Upper lobe of left lung (tissue), 6 donors: Measurements from ENCODE around the gene SH2D3C. TPM values are rescaled to one million over a fixed set of nuclear protein-coding genes. Genes with fewer than 3 reads are reported as not detected.

Experiments used
- ATAC-seq, 2 donors: fragments of 200-7000 bp; cut with Tn5 transposase; one replicate each; pipeline ENCODE4 v1.9.1; 2022; ENCODE audit warnings: mild to moderate bottlenecking in 2 of 2, moderate library complexity in 2 of 2; ENCODE audit not compliant: low FRiP score in 2 of 2
- DNase-seq, 2 donors: peaks; one replicate each; pipeline ENCODE4 v3.0.0-alpha.2; 2019 to 2020
- H3K27ac ChIP-seq, 4 donors: fragments of 200-600 bp; sonication (generic); one replicate each; pipeline ENCODE4 v1.5.1; 2016 to 2019
- H3K27me3 ChIP-seq, 4 donors: fragments of 200-600 bp; sonication (generic); one replicate each; pipeline ENCODE4 v1.5.1; 2017 to 2019
- H3K36me3 ChIP-seq, 4 donors: fragments of 200-600 bp; sonication (generic); one replicate each; pipeline ENCODE4 v1.5.1; 2016 to 2019
- H3K4me1 ChIP-seq, 4 donors: fragments of 200-600 bp; sonication (generic); one replicate each; pipeline ENCODE4 v1.5.1; 2018 to 2019
- H3K4me3 ChIP-seq, 4 donors: fragments of 200-600 bp; sonication (generic); one replicate each; pipeline ENCODE4 v1.5.1; 2017 to 2019; ENCODE audit warnings: mild to moderate bottlenecking in 2 of 4, moderate library complexity in 1 of 4
- H3K9me3 ChIP-seq, 4 donors: fragments of 200-600 bp; sonication (generic); one replicate each; pipeline ENCODE4 v1.5.1; 2018 to 2019
- EP300 ChIP-seq, 4 donors: sonication (generic); formaldehyde crosslinking; IDR thresholded peaks; one replicate each; pipeline ENCODE4 v1.5.1; 2017; ENCODE audit warnings: antibody characterized with exemption in 4 of 4, control low read depth in 2 of 4
- POLR2A ChIP-seq, 4 donors: fragments of 450-650 bp; IDR thresholded peaks; one replicate each; pipeline ENCODE4 v1.5.1; 2016 to 2017; ENCODE audit warnings: antibody characterized with exemption in 4 of 4, mild to moderate bottlenecking in 2 of 4
- POLR2AphosphoS5 ChIP-seq, 2 donors: sonication (generic); formaldehyde crosslinking; IDR thresholded peaks; one replicate each; pipeline ENCODE4 v1.5.1; 2017; ENCODE audit warnings: antibody characterized with exemption in 2 of 2
- WGBS, 2 donors: methylation state at CpG; one replicate each; pipeline ENCODE4 v1.1.5; 2017 to 2018; 5-methylcytosine and 5-hydroxymethylcytosine counted together
- total RNA-seq, 6 donors: library from RNA; depleted of rRNA in 4 of 6; stranded (reverse); fragments of >200 nt in 4 of 6; gene quantifications; one replicate each; pipeline versions ENCODE4 v1.1.0 to v1.2.1, GENCODE V29; 2016 to 2021
- TF ChIP-seq, protein P1 (sequence below), 6 experiments: fragments of 450-650 bp in 4 of 6; fragments of 200-600 bp in 2 of 6; sonication (generic) in 2 of 6; IDR thresholded peaks; one replicate each; pipeline ENCODE4 v1.5.1; 2016 to 2019; ENCODE audit warnings: antibody characterized with exemption in 6 of 6
- donor health status: DM: no; HTN: no; CAD: no; lungs with moderate emphysema.
- donor health status: DM: no; HTN: yes; CAD: no; lungs with severe emphysema.

The SH2D3C gene
- total RNA-seq, 6 donors from 2014 or later = 17.5 to 90.4 (median 37.5) TPM

DNA sequence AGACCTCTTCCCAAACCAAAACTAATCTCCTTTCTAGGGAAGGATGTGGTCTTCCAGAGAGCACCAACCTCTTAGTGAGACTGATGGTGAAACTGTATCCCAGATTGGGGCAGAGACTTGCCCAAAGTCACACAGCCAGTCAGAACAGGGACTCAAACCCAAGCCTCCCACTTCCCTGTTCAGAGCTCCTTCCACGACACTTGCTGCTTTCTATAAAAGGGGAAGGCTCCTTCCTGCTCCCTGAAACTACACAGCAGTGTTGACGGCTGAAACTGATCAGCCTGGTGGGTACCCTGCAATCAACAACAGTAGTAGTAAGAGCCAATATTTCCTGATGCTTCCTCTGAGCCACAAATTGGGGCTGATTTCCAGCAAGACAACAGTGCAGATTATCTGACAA is 44.9 kb downstream of the SH2D3C start:
- 75 to 89% methylated on average over 2 of the region's 2 CpGs for WGBS, 2 donors
- Histone ChIP-seq H3K9me3 (no peaks in the 10 kb centered on the region), H3K27me3 (no peaks in the 10 kb centered on the region), H3K36me3 (peaks cover 0 to 32% (median 29%) of the 10 kb centered on the region in 4 donors), H3K4me3 (no peak overlapping the region), H3K4me1 (peaks cover 7 to 18% (median 11%) of the 10 kb centered on the region in 4 donors), H3K27ac (peak overlapping the region in 3 of 4 donors; percentile 89 to 95 (median 95))
- DNase-seq (no peak), ATAC-seq (no peak)
- TF ChIP-seq POLR2AphosphoS5 (IDR thresholded peaks at IDR 0.05) (no peak), POLR2A (IDR thresholded peaks at IDR 0.05) (no peak)

DNA sequence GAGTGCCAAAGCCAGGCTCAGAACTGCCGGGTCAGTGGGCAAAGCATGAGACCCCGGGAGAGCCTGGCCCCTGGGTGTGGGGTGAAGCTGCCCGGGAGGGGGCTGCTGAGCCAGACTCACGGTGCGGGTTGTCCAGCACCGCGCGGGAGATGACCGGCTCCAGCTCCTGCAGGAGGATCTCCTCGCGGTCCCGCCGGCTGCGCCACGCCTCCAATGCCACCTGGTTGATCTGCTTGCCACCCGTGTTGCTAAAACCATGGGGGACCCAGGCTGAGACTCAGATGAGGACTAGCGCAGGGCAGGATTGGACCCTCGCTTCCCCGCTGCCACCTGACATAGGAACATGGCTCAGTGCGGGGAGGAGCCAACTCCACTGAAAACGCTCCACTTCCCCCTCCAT is 46.0 kb downstream of the SH2D3C start:
- DNase-seq (peak in 1 of 2 donors; percentile 82), ATAC-seq (no peak)
- 87 to 100% methylated on average over 5 to 21 of the region's 21 CpGs for whole genome bisulfite sequencing, 2 donors
- no peaks in the 10 kb centered on the region for H3K9me3 ChIP-seq
- H3K27ac ChIP-seq = no peak overlapping the region
- H3K27me3 ChIP-seq = no peaks in the 10 kb centered on the region
- TF ChIP-seq POLR2A (IDR thresholded peaks at IDR 0.05) (no peak), POLR2AphosphoS5 (IDR thresholded peaks at IDR 0.05) (no peak), EP300 (IDR thresholded peaks at IDR 0.05) (no peak)
- TF ChIP-seq, protein P1, sequence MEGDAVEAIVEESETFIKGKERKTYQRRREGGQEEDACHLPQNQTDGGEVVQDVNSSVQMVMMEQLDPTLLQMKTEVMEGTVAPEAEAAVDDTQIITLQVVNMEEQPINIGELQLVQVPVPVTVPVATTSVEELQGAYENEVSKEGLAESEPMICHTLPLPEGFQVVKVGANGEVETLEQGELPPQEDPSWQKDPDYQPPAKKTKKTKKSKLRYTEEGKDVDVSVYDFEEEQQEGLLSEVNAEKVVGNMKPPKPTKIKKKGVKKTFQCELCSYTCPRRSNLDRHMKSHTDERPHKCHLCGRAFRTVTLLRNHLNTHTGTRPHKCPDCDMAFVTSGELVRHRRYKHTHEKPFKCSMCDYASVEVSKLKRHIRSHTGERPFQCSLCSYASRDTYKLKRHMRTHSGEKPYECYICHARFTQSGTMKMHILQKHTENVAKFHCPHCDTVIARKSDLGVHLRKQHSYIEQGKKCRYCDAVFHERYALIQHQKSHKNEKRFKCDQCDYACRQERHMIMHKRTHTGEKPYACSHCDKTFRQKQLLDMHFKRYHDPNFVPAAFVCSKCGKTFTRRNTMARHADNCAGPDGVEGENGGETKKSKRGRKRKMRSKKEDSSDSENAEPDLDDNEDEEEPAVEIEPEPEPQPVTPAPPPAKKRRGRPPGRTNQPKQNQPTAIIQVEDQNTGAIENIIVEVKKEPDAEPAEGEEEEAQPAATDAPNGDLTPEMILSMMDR (IDR thresholded peaks at IDR 0.05) = no peak
- H3K36me3 ChIP-seq = peaks cover 0 to 22% (median 21%) of the 10 kb centered on the region in 4 donors
- H3K4me1 ChIP-seq = peaks cover 7 to 18% (median 11%) of the 10 kb centered on the region in 4 donors
- H3K4me3 ChIP-seq = no peak overlapping the region

DNA sequence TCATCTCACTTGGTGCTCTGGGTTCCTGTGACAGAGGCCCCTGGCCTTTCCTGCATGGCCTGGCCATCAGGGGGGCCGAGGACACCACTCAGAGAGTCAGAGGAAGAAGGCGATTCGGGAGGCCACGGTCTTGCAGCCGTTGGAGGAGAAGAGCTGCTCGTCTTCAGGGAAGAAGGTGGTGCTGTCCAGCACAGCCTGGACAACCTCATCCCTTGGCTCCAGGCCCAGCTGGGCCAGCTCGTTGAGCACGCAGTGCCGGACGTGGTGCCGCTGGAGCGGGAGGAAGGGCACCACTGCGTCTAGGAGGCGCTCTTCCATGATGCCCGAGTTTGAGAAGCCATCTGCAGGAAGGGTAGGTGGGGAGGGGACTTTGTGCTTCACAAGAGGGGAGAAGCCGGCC is 46.5 kb downstream of the SH2D3C start:
- 83 to 86% methylated on average over 15 to 16 of the region's 16 CpGs for WGBS, 2 donors
- H3K4me3 ChIP-seq = no peak overlapping the region
- DNase-seq (no peak), ATAC-seq (no peak)
- H3K36me3 ChIP-seq = peaks cover 0 to 22% (median 21%) of the 10 kb centered on the region in 4 donors
- no peaks in the 10 kb centered on the region for H3K9me3 ChIP-seq
- H3K27me3 ChIP-seq = no peaks in the 10 kb centered on the region
- H3K4me1 ChIP-seq = peaks cover 7 to 18% (median 11%) of the 10 kb centered on the region in 4 donors
- TF ChIP-seq POLR2A (IDR thresholded peaks at IDR 0.05) (no peak), POLR2AphosphoS5 (IDR thresholded peaks at IDR 0.05) (no peak), EP300 (IDR thresholded peaks at IDR 0.05) (no peak)
- TF ChIP-seq, protein P1 (IDR thresholded peaks at IDR 0.05) = no peak
- H3K27ac ChIP-seq = no peak overlapping the region

DNA sequence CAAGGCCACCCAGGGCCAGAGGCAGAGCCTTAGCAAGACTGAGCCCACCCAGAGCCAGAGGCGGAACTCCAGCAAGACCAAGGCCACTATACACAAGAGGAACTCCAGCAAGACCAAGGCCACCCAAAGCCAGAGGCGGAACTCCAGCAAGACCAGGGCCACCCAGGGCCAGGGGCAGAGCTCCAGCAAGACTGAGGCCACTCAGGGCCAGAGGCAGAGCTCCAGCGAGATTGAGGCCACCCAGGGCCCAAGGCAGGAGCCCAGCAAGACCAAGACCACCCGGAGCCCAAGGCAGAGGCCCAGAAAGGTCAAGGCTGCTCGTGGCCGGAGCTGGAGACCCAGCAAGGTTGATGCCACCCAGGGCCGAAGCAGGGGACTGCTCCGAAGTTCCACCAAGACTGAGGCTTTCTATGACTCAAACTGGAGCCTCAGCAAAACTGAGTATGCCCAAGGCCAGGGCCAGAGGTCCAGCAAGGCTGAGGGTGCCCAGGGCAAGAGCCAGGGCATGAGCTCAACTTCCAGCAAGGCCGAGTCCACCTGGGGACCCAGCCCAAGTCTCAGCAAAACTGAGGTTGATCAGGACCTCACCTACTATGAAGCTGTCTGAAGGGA is 47.6 kb downstream of the SH2D3C start:
- Histone ChIP-seq H3K4me3 (no peak overlapping the region), H3K27ac (no peak overlapping the region), H3K36me3 (peaks cover 0 to 22% (median 21%) of the 10 kb centered on the region in 4 donors), H3K27me3 (no peaks in the 10 kb centered on the region), H3K9me3 (no peaks in the 10 kb centered on the region), H3K4me1 (peaks cover 7 to 18% (median 11%) of the 10 kb centered on the region in 4 donors)
- ATAC-seq (no peak), DNase-seq (no peak)
- 92 to 93% methylated on average over 5 to 9 of the region's 9 CpGs for WGBS, 2 donors
- TF ChIP-seq, protein P1 (IDR thresholded peaks at IDR 0.05) = no peak
- no peak for TF ChIP-seq POLR2A (IDR thresholded peaks at IDR 0.05)
- no peak for TF ChIP-seq POLR2AphosphoS5 (IDR thresholded peaks at IDR 0.05)
- TF ChIP-seq EP300 (IDR thresholded peaks at IDR 0.05) = no peak

DNA sequence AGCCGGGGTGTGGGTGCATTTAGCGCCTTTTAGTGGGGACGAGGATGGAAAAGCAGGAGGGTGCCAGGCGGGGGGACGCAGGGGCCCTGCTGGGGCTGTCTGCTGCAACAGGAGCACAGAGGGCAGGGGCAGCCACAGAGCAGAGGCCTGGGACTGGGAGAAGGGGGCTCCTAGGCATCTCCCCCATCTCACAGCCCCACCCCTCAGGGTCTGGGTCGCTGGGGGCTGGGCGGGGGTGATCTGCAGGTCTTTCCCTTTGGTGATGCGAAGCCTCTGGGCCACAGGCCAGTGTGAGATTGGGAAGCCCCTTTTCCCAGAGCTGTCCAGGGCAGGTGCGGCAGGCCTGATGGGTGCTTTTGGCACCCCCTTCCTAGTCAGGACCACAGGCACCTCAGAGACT is 48.2 kb downstream of the SH2D3C start:
- ATAC-seq = no peak
- no peak for DNase-seq
- WGBS, 2 donors = 90 to 94% methylated on average over 5 to 9 of the region's 9 CpGs
- H3K4me3 ChIP-seq = no peak overlapping the region
- H3K27ac ChIP-seq = no peak overlapping the region
- TF ChIP-seq, protein P1 (IDR thresholded peaks at IDR 0.05) = no peak
- TF ChIP-seq POLR2AphosphoS5 (IDR thresholded peaks at IDR 0.05) (no peak), EP300 (IDR thresholded peaks at IDR 0.05) (no peak), POLR2A (IDR thresholded peaks at IDR 0.05) (no peak)
- peaks cover 7 to 13% (median 8%) of the 10 kb centered on the region in 4 donors for H3K4me1 ChIP-seq
- no peaks in the 10 kb centered on the region for H3K27me3 ChIP-seq
- H3K36me3 ChIP-seq = peaks cover 0 to 22% (median 21%) of the 10 kb centered on the region in 4 donors
- H3K9me3 ChIP-seq = no peaks in the 10 kb centered on the region
